HuH-7.5 (cell line): ENCODE measurements around the gene ABCC4.

ENCODE experiments used
- DNase-seq: peaks from one replicate; pipeline ENCODE4 v3.0.0; 2011; ENCODE audit warnings: low spot score

The ABCC4 gene

DNA sequence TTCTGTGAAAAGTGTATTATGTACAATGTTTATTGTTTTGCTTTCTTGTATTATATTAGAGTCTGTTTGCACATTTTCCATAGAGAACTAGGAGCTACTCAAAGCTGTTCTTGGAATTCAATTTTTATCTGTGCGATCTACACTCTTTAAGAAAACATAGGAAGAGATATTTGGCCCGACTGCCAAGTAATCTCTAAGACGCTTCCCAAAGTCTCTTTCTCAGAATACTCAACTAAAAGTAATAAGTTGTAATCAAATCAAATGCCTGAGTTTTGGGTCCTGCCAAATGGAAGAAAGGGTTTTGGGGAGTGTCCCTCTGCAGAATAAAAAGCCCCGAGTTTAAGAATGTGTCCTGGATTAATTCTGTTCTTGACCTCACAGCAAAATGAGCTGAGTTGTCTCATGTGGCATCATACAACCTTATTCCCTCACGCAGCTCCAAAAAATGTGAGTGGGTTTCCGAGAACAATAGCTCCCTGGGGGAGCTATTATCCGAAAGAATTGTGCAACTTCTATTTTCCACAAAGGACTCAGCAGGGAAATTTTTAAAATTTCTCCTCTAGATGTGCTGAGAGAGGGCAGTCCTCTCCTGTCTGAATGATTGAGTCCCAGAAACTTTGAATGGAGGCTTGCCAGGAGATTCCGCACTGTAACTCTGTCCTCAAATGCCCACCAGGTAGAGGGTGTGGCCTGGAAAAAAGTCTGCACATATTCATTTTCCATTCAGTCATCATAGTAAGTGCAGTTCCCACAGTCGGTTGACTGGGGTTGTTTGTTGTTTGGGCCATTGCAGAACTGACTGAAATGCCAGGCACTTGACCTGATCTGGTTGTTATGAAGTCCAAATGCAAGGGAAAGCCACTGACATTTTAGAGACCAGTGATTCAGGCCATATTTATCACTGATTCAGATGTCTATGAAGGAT, 309.0 kb downstream of the ABCC4 start:
- DNase-seq, result no peak

DNA sequence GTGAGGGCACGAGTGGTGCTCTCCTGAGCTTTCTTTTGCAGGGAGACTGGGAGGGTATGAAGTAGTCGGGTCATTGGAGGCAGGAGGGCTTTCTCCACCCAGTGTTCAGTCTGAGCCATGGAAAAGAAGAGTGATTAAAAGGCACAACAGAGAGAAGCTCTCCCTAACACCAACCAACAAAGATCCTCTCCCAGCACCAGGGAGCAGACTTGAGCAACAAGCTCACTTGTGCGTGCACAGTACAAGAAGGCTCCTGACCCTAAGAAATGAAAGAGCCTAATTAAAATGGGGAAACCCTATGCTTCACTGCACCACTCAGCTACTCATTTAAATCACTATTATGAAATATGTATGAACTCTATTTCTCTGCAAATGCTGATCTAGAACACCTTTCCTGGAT, 312.6 kb downstream of the ABCC4 start:
- no peak for DNase-seq

DNA sequence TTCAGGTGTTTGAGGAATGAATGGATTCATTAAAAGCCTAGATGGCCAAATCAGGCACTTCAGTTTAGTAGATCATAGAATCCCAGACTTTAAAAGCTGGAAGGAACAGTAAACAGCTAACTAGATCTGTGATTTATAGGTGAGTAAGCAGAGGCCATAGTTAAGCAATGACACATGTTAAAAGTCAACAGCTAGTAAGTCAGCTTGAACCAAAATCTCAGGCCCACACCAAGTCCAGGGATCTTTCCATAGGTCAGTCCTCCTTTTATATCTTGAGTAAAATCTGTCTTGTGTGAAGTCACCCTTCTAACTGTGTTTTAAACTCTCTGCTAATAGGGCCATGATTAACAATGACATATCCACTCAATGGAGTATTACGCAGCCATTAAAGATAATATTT, 313.4 kb downstream of the ABCC4 start:
- no peak for DNase-seq

DNA sequence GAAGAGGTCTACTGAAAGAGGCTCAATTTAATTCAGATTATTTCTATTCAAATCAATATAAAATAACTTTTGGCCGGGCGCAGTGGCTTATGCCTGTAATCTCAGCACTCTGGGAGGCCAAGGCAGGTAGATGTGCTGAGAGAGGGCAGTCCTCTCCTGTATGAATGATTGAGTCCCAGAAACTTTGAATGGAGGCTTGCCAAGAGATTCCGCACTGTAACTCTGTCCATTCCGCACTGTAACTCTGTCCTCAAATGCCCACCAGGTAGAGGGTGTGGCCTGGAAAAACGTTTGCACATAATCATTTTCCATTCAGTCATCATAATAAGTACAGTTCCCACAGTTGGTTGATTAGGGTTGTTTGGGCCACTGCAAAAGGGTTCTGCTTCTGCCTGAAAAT, 314.2 kb downstream of the ABCC4 start:
- no peak for DNase-seq

DNA sequence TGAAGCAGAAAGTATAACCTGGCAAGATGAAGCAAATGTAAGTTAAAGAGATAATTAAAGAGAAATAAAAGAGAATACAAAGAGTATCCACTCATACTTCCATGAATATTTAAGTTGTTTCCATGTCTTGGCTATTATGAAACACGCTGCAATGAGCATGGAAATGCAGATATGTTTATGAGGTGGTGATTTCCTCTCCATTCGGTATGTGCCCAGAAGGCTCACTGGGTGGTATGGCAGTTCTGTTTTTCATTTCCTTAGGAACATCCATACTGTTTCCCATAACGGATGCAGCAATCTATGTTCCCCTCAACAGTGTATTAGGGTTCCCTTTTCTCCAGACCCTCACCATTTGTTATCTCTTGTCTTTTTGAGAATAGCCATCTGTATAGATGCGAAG, 316.3 kb downstream of the ABCC4 start:
- no peak for DNase-seq

DNA sequence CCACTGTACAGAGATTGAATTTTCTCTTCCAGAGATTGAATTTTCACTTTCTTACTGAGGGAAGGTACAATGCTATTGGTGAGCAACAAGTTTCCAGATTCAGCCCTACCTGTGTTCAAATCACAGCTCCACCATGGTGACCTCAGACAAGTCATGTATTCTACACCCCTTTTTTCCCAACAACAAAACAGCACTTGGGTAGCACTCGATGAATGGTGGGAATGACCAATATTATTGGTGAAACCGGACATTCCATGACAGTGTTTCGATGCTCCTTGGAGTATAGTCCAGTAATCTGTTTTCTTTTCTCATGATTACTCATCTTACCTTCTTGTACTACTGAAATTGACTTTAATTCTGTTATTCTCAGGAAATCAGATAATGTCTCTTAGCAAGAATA, 322.7 kb downstream of the ABCC4 start:
- DNase-seq, result no peak

DNA sequence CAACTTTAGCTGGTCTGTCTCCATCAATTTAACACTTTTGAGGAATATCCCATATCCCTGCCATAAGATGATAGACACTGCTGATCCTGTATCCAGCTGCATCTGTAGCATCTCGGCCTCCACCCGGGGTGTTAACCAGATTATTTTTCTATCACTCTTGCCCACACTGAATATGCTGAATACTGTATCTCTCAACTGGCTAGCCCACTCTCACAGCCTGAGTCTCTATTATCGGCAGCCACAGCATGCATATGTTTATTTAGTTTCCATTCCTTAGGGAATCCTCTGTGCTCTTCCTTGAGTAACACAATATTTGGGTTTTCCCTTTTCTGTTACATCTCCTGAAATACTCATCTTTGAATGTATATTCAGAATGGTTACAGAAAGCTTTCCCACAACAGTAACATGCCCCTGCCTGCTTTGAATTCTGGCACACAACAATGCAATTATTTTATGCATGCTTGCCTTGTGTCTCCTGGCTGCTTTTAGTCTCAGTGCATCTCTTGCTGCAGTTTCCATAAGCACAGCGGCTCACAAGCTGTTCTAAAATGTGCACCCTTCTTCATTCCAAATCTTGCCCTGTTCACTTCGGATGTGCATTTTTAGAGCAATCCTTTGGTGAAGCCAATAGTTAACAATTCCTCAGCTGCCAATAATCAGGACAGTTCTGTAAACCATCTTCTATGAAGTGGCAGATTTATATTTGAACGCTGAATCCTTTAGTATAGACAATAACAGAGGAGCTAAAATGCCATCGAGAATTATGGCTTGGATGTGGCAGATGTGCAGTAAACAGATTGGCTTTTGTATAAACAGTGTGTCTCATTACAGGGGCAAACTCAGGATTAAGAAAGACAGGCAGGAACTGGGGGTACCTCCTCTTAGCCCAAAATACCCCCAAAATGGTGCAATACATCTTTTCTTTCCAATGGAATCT, 327.0 kb downstream of the ABCC4 start:
- DNase-seq, result no peak

DNA sequence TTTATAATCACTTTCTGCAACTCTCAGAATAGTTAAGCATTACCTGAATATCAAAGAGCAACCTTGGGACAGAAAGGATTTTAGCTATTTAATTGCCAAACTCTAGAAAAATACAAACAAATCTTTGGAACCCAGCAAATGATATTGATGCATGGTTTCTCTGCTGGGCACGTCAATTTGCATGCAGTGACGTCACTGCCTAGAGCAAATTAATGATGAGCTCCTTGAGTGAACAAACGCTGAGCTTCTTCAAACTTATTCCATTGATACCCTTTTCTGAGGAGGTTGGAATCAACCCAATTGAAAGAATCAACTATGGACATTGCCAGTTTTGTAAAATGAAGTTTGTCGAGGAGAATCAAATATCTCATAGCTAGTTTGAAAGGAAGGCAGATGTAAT, 329.0 kb downstream of the ABCC4 start:
- no peak for DNase-seq
